Psoas muscle (tissue), 8 donors: ENCODE data around the gene MICU2. TPM values are rescaled to one million over a fixed set of nuclear protein-coding genes. Genes with fewer than 3 reads are reported as not detected.
"Not testable (repeated sequence)": the region's sequence is repeated elsewhere in the genome, so short reads cannot be mapped to it uniquely, and the experiment has no call there.

ENCODE experiments used
- ATAC-seq, 4 donors: fragments of 200-7000 bp; cut with Tn5 transposase; one replicate each; pipeline ENCODE4 v1.9.1; 2020; ENCODE audit warnings: moderate library complexity in 3 of 4, mild to moderate bottlenecking in 2 of 4
- DNase-seq, 2 donors: peaks; one replicate each; pipeline ENCODE4 v3.0.0-alpha.2; 2020
- H3K27ac ChIP-seq: fragments of 200-600 bp; one replicate; pipeline ENCODE4 v1.8.0; 2022
- H3K27me3 ChIP-seq, 3 donors: fragments of 200-600 bp in 1 of 3; one replicate each; pipeline versions ENCODE4 v1.6.1 to v1.8.0; 2013 to 2022; ENCODE audit warnings: low read length in 2 of 3, mild to moderate bottlenecking in 2 of 3, moderate library complexity in 1 of 3; ENCODE audit not compliant: insufficient read depth in 3 of 3
- H3K36me3 ChIP-seq, 2 donors: fragments of 200-600 bp in 1 of 2; one replicate each; pipeline versions ENCODE4 v1.6.1 to v1.8.0; 2013 to 2022; ENCODE audit warnings: low read depth in 1 of 2, mild to moderate bottlenecking in 1 of 2, moderate library complexity in 1 of 2; ENCODE audit not compliant: insufficient read depth in 1 of 2
- H3K4me1 ChIP-seq: fragments of 200-600 bp; one replicate; pipeline ENCODE4 v1.8.0; 2022
- H3K4me3 ChIP-seq: fragments of 200-600 bp; one replicate; pipeline ENCODE4 v1.8.0; 2022; ENCODE audit warnings: mild to moderate bottlenecking
- H3K9me3 ChIP-seq: fragments of 200-600 bp; one replicate; pipeline ENCODE4 v1.8.0; 2022
- CTCF ChIP-seq: fragments of 200-600 bp; IDR thresholded peaks from one replicate; pipeline ENCODE4 v1.8.0; 2022; ENCODE audit warnings: antibody characterized with exemption
- WGBS, 3 donors: extraction: QIAGEN DNeasy Blood & Tissue Kit; methylation state at CpG; one replicate each; pipeline versions ENCODE4 v1.1.6 to v1.1.7; 2013; 5-methylcytosine and 5-hydroxymethylcytosine counted together
- intact Hi-C, 2 donors: fragments of 100-400 bp; cut with DNase I; formaldehyde crosslinking; loops; one replicate each; pipeline versions ENCODE4 v1.11.0 to v1.14.2; 2022
- polyA plus RNA-seq, 3 donors: library from polyadenylated mRNA; stranded (reverse); fragments of 200-250 nt; gene quantifications; one replicate each; pipeline ENCODE4 v1.2.3, GENCODE V29; 2013
- total RNA-seq, 4 donors: library from RNA; stranded (reverse); fragmentation: NEBNext Ultra II Directional in 2 of 4; extraction: Animal tissue kit (Norgen Biotek cat#: 25700) in 2 of 4; gene quantifications; one replicate each; pipeline versions ENCODE4 v1.2.1 to v1.2.4, GENCODE V29; 2021 to 2023
- donor health status: healthy with polysubstance abuse.
- donor health status: DM: no; HTN: no; CAD: no; lungs with moderate emphysema.
- donor health status: Bipolar disorder and iron deficiency.
- donor health status: healthy.
- donor health status: DM: yes; HTN: yes; CAD: no.
- donor health status: DM: no; HTN: no; CAD: no.
- donor health status: DM: no; HTN: no; CAD: no.
- donor health status: DM: yes; HTN: yes; CAD: no.

Gene MICU2
- total and polyA plus RNA-seq, 7 donors, result 43.6 to 51.2 (median 44.9) TPM

GRCh38 chr13:21569686-21570085 is 34.3 kb downstream of the MICU2 start:
- intact Hi-C loops, result no loop called here

GRCh38 chr13:21568854-21569253 is 35.1 kb downstream of the MICU2 start:
- peaks cover 6% of the 10 kb centered on the region for H3K4me1 ChIP-seq
- H3K27me3 ChIP-seq, result no peaks in the 10 kb centered on the region
- TF ChIP-seq CTCF, result no peak
- intact Hi-C loops, result no loop called here
- H3K9me3 ChIP-seq, result no peaks in the 10 kb centered on the region
- no peak overlapping the region for H3K27ac ChIP-seq
- ATAC-seq, result no peak
- WGBS, 3 donors, result 97 to 98% (median 97%) methylated on average over 5 of the region's 5 CpGs
- H3K4me3 ChIP-seq, result no peak overlapping the region
- no peak for DNase-seq
- H3K36me3 ChIP-seq, result peaks cover 3 to 30% of the 10 kb centered on the region in 2 donors

More at GRCh38 chr13:21569686-21570085, 34.3 kb downstream of the MICU2 start:
- Histone ChIP-seq H3K27me3 (no peaks in the 10 kb centered on the region), H3K36me3 (peaks cover 3 to 21% of the 10 kb centered on the region in 2 donors), H3K4me3 (no peak overlapping the region), H3K4me1 (peaks cover 9% of the 10 kb centered on the region), H3K27ac (no peak overlapping the region), H3K9me3 (no peaks in the 10 kb centered on the region)
- TF ChIP-seq CTCF, result no peak
- 92 to 99% (median 96%) methylated on average over 3 of the region's 3 CpGs for WGBS, 3 donors
- ATAC-seq (no peak), DNase-seq (no peak)

- Histone ChIP-seq H3K27ac (no peak overlapping the region), H3K9me3 (no peaks in the 10 kb centered on the region), H3K4me1 (peaks cover 6% of the 10 kb centered on the region), H3K36me3 (peaks cover 3 to 35% of the 10 kb centered on the region in 2 donors), H3K4me3 (no peak overlapping the region), H3K27me3 (no peaks in the 10 kb centered on the region)
- intact Hi-C loops, result no loop called here
- WGBS, 3 donors, result 67 to 75% (median 69%) methylated on average over 2 of the region's 2 CpGs
- no peak for ATAC-seq
- TF ChIP-seq CTCF, result no peak
- no peak for DNase-seq
Observed at GRCh38 chr13:21567714-21568113, 36.3 kb downstream of the MICU2 start.

- Histone ChIP-seq H3K9me3 (no peaks in the 10 kb centered on the region), H3K4me1 (no peaks in the 10 kb centered on the region), H3K4me3 (no peak overlapping the region), H3K36me3 (peaks cover 0 to 9% of the 10 kb centered on the region in 2 donors), H3K27me3 (no peaks in the 10 kb centered on the region), H3K27ac (no peak overlapping the region)
- intact Hi-C loops, result no loop called here
- TF ChIP-seq CTCF, result no peak
- DNase-seq (no peak), ATAC-seq (peak in 1 of 4 donors; percentile 47)
- 77 to 84% (median 80%) methylated on average over 2 of the region's 2 CpGs for WGBS, 3 donors
Observed at GRCh38 chr13:21557995-21558394, 46.0 kb downstream of the MICU2 start.

GRCh38 chr13:21556051-21556450 is 47.9 kb downstream of the MICU2 start:
- ATAC-seq (no peak), DNase-seq (no peak)
- intact Hi-C loops, result no loop called here
- H3K27ac ChIP-seq, result no peak overlapping the region
- no peak for TF ChIP-seq CTCF
- H3K4me1 ChIP-seq, result no peaks in the 10 kb centered on the region
- no peak overlapping the region for H3K4me3 ChIP-seq
- H3K36me3 ChIP-seq, result no peaks in the 10 kb centered on the region
- no peaks in the 10 kb centered on the region for H3K9me3 ChIP-seq
- H3K27me3 ChIP-seq, result no peaks in the 10 kb centered on the region

- H3K4me1 ChIP-seq, DNase-seq, H3K4me3 ChIP-seq, H3K9me3 ChIP-seq, H3K36me3 ChIP-seq, ATAC-seq, intact Hi-C loops, H3K27me3 ChIP-seq, H3K27ac ChIP-seq: not testable (repeated sequence)
- 67 to 80% (median 78%) methylated on average over 1 of the region's 2 CpGs for WGBS, 3 donors
Observed at GRCh38 chr13:21553261-21553660, 50.7 kb downstream of the MICU2 start.
